OCI-LY1 (cell line): Measurements from ENCODE around the gene CEP164.

Experiments
- H2AFZ ChIP-seq: fragments of 200-600 bp; sonication (generic), shearing (Covaris generic); 2 replicates; pipeline ENCODE4 v1.6.0; 2014; ENCODE audit warnings: antibody characterized with exemption, mild to moderate bottlenecking, low read length
- H3F3A ChIP-seq: fragments of 200-600 bp; sonication (generic), shearing (Covaris generic); 2 replicates; pipeline ENCODE4 v1.6.0; 2014; ENCODE audit warnings: mild to moderate bottlenecking, antibody characterized with exemption, low read length, moderate library complexity; ENCODE audit not compliant: insufficient read depth
- H3K27ac ChIP-seq: fragments of 200-600 bp; sonication (generic); 2 replicates; pipeline ENCODE4 v1.5.1; 2014; ENCODE audit warnings: low read length, mixed run types, mild to moderate bottlenecking, low read depth; ENCODE audit not compliant: poor library complexity, severe bottlenecking
- H3K27me3 ChIP-seq: fragments of 200-600 bp; sonication (generic); 2 replicates; pipeline ENCODE4 v1.6.0; 2014; ENCODE audit warnings: antibody characterized with exemption, mild to moderate bottlenecking, low read length, moderate library complexity; ENCODE audit not compliant: insufficient read depth
- H3K36me3 ChIP-seq: fragments of 200-600 bp; sonication (generic); 2 replicates; pipeline ENCODE4 v1.6.1; 2014; ENCODE audit warnings: mild to moderate bottlenecking, antibody characterized with exemption, low read length, moderate library complexity, mixed read lengths; ENCODE audit not compliant: insufficient read depth
- H3K4me1 ChIP-seq: fragments of 200-600 bp; sonication (generic); 2 replicates; pipeline ENCODE4 v1.5.1; 2014; ENCODE audit warnings: mild to moderate bottlenecking, low read length, moderate library complexity; ENCODE audit not compliant: insufficient read depth, severe bottlenecking
- H3K4me2 ChIP-seq: fragments of 200-600 bp; sonication (generic), shearing (Covaris generic); 2 replicates; pipeline ENCODE4 v1.6.1; 2014; ENCODE audit warnings: low read length
- H3K4me3 ChIP-seq: fragments of 200-600 bp; sonication (generic); 2 replicates; pipeline ENCODE4 v1.5.1; 2014; ENCODE audit warnings: low read length, low read depth, mild to moderate bottlenecking, mixed read lengths; ENCODE audit not compliant: poor library complexity, severe bottlenecking
- H3K79me2 ChIP-seq: fragments of 200-600 bp; shearing (Covaris generic); 2 replicates; pipeline ENCODE4 v1.6.1; 2016; ENCODE audit warnings: mixed run types, low read length, mixed read lengths; ENCODE audit not compliant: insufficient read depth
- H3K9ac ChIP-seq: fragments of 200-600 bp; sonication (generic), shearing (Covaris generic); 2 replicates; pipeline ENCODE4 v1.6.1; 2014; ENCODE audit warnings: mild to moderate bottlenecking, low read length, mixed read lengths
- H3K9me2 ChIP-seq: fragments of 200-600 bp; sonication (generic), shearing (Covaris generic); 2 replicates; pipeline ENCODE4 v1.6.1; 2014; ENCODE audit warnings: low read depth, mild to moderate bottlenecking, low read length, mixed read lengths
- H3K9me3 ChIP-seq: fragments of 200-600 bp; shearing (Covaris generic); 2 replicates; pipeline ENCODE4 v1.6.1; 2014; ENCODE audit warnings: low read length, mixed read lengths
- H4K20me1 ChIP-seq: fragments of 200-600 bp; sonication (generic), shearing (Covaris generic); 2 replicates; pipeline ENCODE4 v1.6.0; 2016; ENCODE audit warnings: mild to moderate bottlenecking, low read length; ENCODE audit not compliant: insufficient read depth
- CTCF ChIP-seq: fragments of 200-600 bp; sonication (generic), shearing (Covaris generic); IDR thresholded peaks from 2 replicates; pipeline ENCODE4 v1.5.1; 2017; ENCODE audit warnings: mild to moderate bottlenecking, antibody characterized with exemption, low read length, moderate library complexity, mixed read lengths
- EZH2 ChIP-seq: fragments of 200-600 bp; sonication (generic), shearing (Covaris generic); IDR thresholded peaks from 2 replicates; pipeline ENCODE4 v1.8.0; 2017; ENCODE audit warnings: borderline replicate concordance, mixed run types, mild to moderate bottlenecking, antibody characterized with exemption, low read length, moderate library complexity, mixed read lengths

CEP164 gene

DNA sequence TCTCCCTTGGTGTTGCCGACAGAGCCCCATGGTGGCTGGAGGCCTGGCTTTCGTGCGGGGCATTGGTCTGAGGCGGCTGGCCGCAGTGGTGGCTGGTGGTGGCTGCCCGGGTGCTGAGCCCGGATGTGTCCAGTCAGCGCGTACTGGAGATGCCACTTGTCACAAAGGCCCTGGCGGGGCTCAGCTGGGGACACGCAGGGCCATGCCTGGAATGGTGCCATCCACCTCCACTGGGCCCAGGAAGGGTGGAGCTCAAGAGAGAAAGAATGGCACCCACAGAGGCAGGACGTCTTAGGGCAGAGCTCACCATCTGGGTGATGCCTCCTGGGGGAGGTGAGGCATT is 92.5 kb downstream of the CEP164 start:
- no peak overlapping the region for H3K9ac ChIP-seq
- TF ChIP-seq CTCF (no peak), EZH2 (no peak)
- H3K36me3 ChIP-seq = no peaks in the 10 kb centered on the region
- no peak overlapping the region for H3K4me2 ChIP-seq
- no peaks in the 10 kb centered on the region for H3F3A ChIP-seq
- no peak overlapping the region for H2AFZ ChIP-seq
- H4K20me1 ChIP-seq = no peaks in the 10 kb centered on the region
- no peaks in the 10 kb centered on the region for H3K4me1 ChIP-seq
- no peaks in the 10 kb centered on the region for H3K79me2 ChIP-seq
- H3K4me3 ChIP-seq = no peak overlapping the region
- no peaks in the 10 kb centered on the region for H3K9me2 ChIP-seq
- H3K27me3 ChIP-seq = no peaks in the 10 kb centered on the region
- H3K27ac ChIP-seq = no peak overlapping the region
- H3K9me3 ChIP-seq = no peaks in the 10 kb centered on the region

GRCh38 chr11:117420598-117420997 is 92.9 kb downstream of the CEP164 start:
- no peaks in the 10 kb centered on the region for H3F3A ChIP-seq
- no peaks in the 10 kb centered on the region for H4K20me1 ChIP-seq
- H3K79me2 ChIP-seq = no peaks in the 10 kb centered on the region
- H2AFZ ChIP-seq = no peak overlapping the region
- no peak overlapping the region for H3K27ac ChIP-seq
- H3K27me3 ChIP-seq = no peaks in the 10 kb centered on the region
- H3K36me3 ChIP-seq = no peaks in the 10 kb centered on the region
- no peaks in the 10 kb centered on the region for H3K9me3 ChIP-seq
- no peak overlapping the region for H3K4me2 ChIP-seq
- no peak for TF ChIP-seq CTCF
- TF ChIP-seq EZH2 = no peak
- H3K9me2 ChIP-seq = no peaks in the 10 kb centered on the region
- H3K4me3 ChIP-seq = no peak overlapping the region
- H3K9ac ChIP-seq = no peak overlapping the region
- no peaks in the 10 kb centered on the region for H3K4me1 ChIP-seq

DNA sequence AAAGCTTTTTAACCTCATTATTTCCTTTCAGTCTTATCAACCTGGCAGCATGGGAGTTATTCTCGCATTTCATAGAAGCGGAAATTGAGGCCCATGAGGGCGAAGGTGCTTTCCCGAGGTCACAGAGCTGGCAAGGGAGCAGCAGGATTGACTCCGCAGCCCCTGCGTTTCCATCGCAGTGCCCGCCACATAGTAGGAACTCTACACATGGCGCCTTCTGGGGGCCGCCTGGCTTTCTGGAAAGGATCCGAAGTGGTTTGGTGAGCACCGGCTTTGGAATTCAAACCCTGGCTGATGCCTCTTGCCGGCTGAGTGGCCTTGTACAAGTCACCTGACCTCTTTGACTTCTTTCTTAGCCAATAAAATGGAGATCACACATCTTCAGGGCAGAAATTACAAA is 93.4 kb downstream of the CEP164 start:
- Histone ChIP-seq H3K9me3 (no peaks in the 10 kb centered on the region), H2AFZ (no peak overlapping the region), H3K4me3 (no peak overlapping the region), H3K4me2 (no peak overlapping the region), H4K20me1 (no peaks in the 10 kb centered on the region), H3K79me2 (no peaks in the 10 kb centered on the region), H3F3A (no peaks in the 10 kb centered on the region), H3K9me2 (no peaks in the 10 kb centered on the region), H3K36me3 (no peaks in the 10 kb centered on the region), H3K4me1 (no peaks in the 10 kb centered on the region), H3K9ac (no peak overlapping the region), H3K27ac (no peak overlapping the region), H3K27me3 (no peaks in the 10 kb centered on the region)
- TF ChIP-seq EZH2 (no peak), CTCF (no peak)
